LNCAP (cell line): ENCODE measurements around the gene SCRN1.

Experiments used
- TF ChIP-seq, protein P1 (sequence below): fragments of 450-650 bp; IDR thresholded peaks from 2 replicates; pipeline ENCODE4 v1.5.1; 2017; ENCODE audit warnings: mild to moderate bottlenecking

Gene SCRN1

GRCh38 chr7:30001998-30002397 is 12.4 kb upstream of the SCRN1 start:
- TF ChIP-seq, protein P1, sequence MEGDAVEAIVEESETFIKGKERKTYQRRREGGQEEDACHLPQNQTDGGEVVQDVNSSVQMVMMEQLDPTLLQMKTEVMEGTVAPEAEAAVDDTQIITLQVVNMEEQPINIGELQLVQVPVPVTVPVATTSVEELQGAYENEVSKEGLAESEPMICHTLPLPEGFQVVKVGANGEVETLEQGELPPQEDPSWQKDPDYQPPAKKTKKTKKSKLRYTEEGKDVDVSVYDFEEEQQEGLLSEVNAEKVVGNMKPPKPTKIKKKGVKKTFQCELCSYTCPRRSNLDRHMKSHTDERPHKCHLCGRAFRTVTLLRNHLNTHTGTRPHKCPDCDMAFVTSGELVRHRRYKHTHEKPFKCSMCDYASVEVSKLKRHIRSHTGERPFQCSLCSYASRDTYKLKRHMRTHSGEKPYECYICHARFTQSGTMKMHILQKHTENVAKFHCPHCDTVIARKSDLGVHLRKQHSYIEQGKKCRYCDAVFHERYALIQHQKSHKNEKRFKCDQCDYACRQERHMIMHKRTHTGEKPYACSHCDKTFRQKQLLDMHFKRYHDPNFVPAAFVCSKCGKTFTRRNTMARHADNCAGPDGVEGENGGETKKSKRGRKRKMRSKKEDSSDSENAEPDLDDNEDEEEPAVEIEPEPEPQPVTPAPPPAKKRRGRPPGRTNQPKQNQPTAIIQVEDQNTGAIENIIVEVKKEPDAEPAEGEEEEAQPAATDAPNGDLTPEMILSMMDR = no peak

GRCh38 chr7:29998489-29998888 is 8.9 kb upstream of the SCRN1 start:
- TF ChIP-seq, protein P1 = no peak

GRCh38 chr7:29996321-29996720 is 6.7 kb upstream of the SCRN1 start:
- TF ChIP-seq, protein P1 = no peak

DNA sequence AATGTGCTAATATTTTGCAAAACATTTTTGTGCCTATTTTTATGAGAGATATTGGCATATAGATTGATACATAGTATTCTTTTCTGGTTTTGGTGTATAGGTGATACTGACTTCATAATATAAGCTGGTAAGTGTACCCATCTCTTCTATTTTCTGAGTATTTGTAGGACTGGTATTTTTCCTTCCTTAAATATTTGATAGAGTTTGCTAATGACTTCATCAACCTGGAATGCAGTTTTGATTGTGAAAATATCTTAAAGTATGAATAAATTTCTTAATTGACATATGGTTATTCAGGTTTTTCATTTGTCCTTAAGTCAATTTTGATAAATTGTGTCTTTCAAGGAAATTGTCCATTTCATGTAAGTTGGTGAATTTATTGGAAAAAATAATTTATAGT is 6.1 kb upstream of the SCRN1 start:
- TF ChIP-seq, protein P1 = no peak

DNA sequence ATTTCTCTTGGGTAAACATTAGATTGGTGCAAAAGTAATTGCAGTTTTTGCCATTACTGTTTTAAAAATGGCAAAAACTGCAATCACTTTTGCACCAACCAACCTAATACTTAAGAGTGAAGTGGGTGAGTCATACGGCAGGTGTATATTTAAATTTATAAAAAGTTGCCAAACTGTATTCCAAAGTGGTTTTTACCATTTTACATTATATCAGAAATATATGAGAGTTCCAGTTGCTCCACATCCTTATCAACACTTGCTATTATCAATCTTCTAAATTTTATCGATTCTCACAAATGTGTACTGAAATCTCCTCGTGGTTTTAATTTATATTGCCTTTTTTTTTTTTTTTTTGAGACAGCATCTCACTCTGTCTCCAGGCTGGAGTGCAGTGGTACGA is 3.5 kb upstream of the SCRN1 start:
- TF ChIP-seq, protein P1 = no peak

DNA sequence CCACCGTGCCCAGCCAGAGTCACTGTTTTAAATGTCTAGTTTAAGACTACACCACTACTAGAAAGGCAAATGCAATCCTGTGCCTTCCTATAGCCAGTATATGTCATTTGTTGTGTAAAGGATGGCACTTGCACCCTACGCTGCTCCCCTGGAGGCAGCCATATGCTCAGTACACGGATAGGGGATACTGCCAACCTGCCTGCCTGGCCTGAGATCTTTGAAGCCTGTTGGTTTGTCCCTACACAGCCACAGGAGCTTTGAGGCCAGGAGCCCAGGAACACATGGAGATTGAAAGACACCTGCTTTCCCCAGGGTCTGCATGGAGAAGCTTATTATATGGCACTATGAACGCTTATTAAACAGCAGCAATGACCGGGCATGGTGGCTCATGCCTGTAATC is 2.3 kb upstream of the SCRN1 start:
- TF ChIP-seq, protein P1 = no peak

GRCh38 chr7:29990931-29991330 is 1.3 kb upstream of the SCRN1 start:
- TF ChIP-seq, protein P1 = no peak
